Measurements from ENCODE around the gene EXOC3L4.
"Not testable (repeated sequence)": the region's sequence is repeated elsewhere in the genome, so short reads cannot be mapped to it uniquely, and the experiment has no call there.

EXOC3L4 gene

GRCh38 chr14:103151270-103151945 is 56.9 kb downstream of the EXOC3L4 start:
- DNase-seq (ENCODE audit: low read depth) = no peak

GRCh38 chr14:103155010-103155409 is 60.5 kb downstream of the EXOC3L4 start:
- DNase-seq (ENCODE audit: low read depth) = no peak

GRCh38 chr14:103155416-103155815 is 60.9 kb downstream of the EXOC3L4 start:
- not testable (repeated sequence) for DNase-seq (ENCODE audit: low read depth)

GRCh38 chr14:103155826-103156394 is 61.4 kb downstream of the EXOC3L4 start:
- DNase-seq (ENCODE audit: low read depth) = no peak

- DNase-seq (ENCODE audit: low read depth) = no peak
Observed at GRCh38 chr14:103156651-103157378, 62.3 kb downstream of the EXOC3L4 start.

- no peak for DNase-seq (ENCODE audit: low read depth)
Observed at GRCh38 chr14:103157969-103158368, 63.4 kb downstream of the EXOC3L4 start.

GRCh38 chr14:103158688-103159087 is 64.2 kb downstream of the EXOC3L4 start:
- no peak for DNase-seq (ENCODE audit: low read depth)
